Muscle layer of duodenum (tissue), 2 donors: ENCODE results near the gene LYRM4.

Experiments used
- H3K27ac ChIP-seq: one replicate; pipeline ENCODE4 v1.7.0; 2013; ENCODE audit warnings: mild to moderate bottlenecking, low read length
- H3K27me3 ChIP-seq: one replicate; pipeline ENCODE4 v1.7.0; 2013; ENCODE audit warnings: low read depth, mild to moderate bottlenecking, control low read depth, low read length
- H3K36me3 ChIP-seq, 2 donors: one replicate each; pipeline ENCODE4 v1.7.0; 2013; ENCODE audit warnings: low read length in 2 of 2, control low read depth in 1 of 2, mild to moderate bottlenecking in 1 of 2; ENCODE audit not compliant: insufficient read depth in 2 of 2, control insufficient read depth in 1 of 2
- H3K4me1 ChIP-seq, 2 donors: one replicate each; pipeline ENCODE4 v1.7.0; 2013; ENCODE audit warnings: low read length in 2 of 2, mild to moderate bottlenecking in 2 of 2, control low read depth in 1 of 2, moderate library complexity in 1 of 2; ENCODE audit not compliant: insufficient read depth in 2 of 2, control insufficient read depth in 1 of 2
- H3K4me3 ChIP-seq, 2 donors: one replicate each; pipeline ENCODE4 v1.7.0; 2013; ENCODE audit warnings: low read length in 2 of 2, low read depth in 1 of 2, mild to moderate bottlenecking in 1 of 2
- H3K9me3 ChIP-seq, 2 donors: one replicate each; pipeline ENCODE4 v1.7.0; 2013; ENCODE audit warnings: low read length in 2 of 2, control low read depth in 1 of 2, mild to moderate bottlenecking in 1 of 2; ENCODE audit not compliant: control insufficient read depth in 1 of 2
- donor health status: healthy.

LYRM4 gene

GRCh38 chr6:5202941-5203340 lies 57.8 kb downstream of the LYRM4 start:
- no peak overlapping the region for H3K27ac ChIP-seq
- no peaks in the 10 kb centered on the region for H3K27me3 ChIP-seq
- peaks cover 19 to 42% of the 10 kb centered on the region in 2 donors for H3K4me1 ChIP-seq

DNA sequence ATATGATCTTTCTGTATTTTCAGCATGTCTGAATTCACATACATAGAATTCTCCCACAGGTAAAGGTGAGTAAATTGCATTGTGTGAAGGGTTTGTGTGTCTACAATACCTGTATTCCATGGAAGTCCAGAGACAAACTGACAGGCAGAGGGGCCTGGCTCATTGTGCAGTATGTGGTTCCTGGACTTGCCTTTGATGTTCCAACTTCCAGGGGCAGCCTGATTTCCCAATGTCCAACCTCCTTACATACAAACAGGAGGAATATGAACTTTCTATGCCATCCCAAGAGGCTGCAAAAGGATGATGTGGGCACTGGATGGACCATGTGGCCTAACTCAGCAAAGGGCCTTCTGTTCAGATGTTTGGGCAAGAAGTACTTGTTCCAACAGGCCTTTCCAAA lies 58.5 kb downstream of the LYRM4 start:
- Histone ChIP-seq H3K4me1 (peaks cover 19 to 41% of the 10 kb centered on the region in 2 donors), H3K9me3 (no peaks in the 10 kb centered on the region)

More at GRCh38 chr6:5202941-5203340, 57.8 kb downstream of the LYRM4 start:
- Histone ChIP-seq H3K4me3 (no peak overlapping the region), H3K36me3 (no peaks in the 10 kb centered on the region), H3K9me3 (no peaks in the 10 kb centered on the region)

GRCh38 chr6:5201271-5201670 lies 59.5 kb downstream of the LYRM4 start:
- H3K9me3 ChIP-seq: no peaks in the 10 kb centered on the region

More for the DNA sequence above, 58.5 kb downstream of the LYRM4 start:
- H3K27me3 ChIP-seq: no peaks in the 10 kb centered on the region
- H3K36me3 ChIP-seq: no peaks in the 10 kb centered on the region
- no peak overlapping the region for H3K27ac ChIP-seq
- no peak overlapping the region for H3K4me3 ChIP-seq

DNA sequence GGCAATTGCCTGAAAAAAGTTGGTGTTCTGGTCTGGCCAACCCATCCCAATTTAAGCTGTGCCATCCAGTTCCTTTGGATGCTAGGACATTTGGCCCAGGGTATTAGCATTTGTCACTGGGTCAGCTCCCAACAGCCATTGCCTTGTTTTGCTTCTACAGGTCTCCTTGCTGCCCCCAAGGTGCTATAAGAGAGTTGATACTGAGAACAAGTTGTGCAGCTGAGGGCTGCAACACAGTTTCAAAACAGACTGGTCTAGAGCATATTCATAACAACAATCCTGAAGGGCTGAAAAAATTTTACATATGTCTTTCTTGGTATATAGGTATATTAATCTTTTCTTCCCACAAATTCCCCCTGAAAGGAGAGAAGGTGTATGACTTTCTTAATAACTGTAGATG lies 61.0 kb downstream of the LYRM4 start:
- Histone ChIP-seq H3K27me3 (no peaks in the 10 kb centered on the region), H3K9me3 (no peaks in the 10 kb centered on the region), H3K4me1 (peaks cover 1 to 20% of the 10 kb centered on the region in 2 donors), H3K4me3 (no peak overlapping the region), H3K36me3 (no peaks in the 10 kb centered on the region), H3K27ac (no peak overlapping the region)

More at GRCh38 chr6:5201271-5201670, 59.5 kb downstream of the LYRM4 start:
- Histone ChIP-seq H3K27me3 (no peaks in the 10 kb centered on the region), H3K4me1 (peaks cover 17 to 36% of the 10 kb centered on the region in 2 donors), H3K27ac (no peak overlapping the region), H3K36me3 (no peaks in the 10 kb centered on the region), H3K4me3 (no peak overlapping the region)

GRCh38 chr6:5199283-5199682 lies 61.5 kb downstream of the LYRM4 start:
- H3K9me3 ChIP-seq: no peaks in the 10 kb centered on the region
- no peak overlapping the region for H3K4me3 ChIP-seq
- no peaks in the 10 kb centered on the region for H3K36me3 ChIP-seq
- no peaks in the 10 kb centered on the region for H3K27me3 ChIP-seq
- H3K4me1 ChIP-seq: peaks cover 0 to 16% of the 10 kb centered on the region in 2 donors
- no peak overlapping the region for H3K27ac ChIP-seq

DNA sequence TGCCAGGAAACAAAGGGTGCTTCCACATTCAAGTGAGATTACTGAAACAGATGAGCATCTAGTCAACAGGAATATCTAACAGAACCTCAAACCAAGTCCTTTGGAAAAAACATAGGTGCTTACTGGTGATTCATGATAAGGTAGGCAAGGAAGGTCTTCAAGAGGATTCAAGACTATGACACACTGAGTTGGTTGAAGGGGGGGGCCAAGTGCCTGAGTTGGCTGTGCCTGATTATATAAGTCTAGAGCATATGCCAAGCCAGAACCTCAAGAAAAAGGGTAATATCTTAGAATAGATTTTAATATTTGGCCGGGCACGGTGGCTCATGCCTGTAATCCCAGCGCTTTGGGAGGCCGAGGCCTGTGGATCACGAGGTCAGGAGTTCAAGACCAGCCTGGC lies 63.7 kb downstream of the LYRM4 start:
- peaks cover 0 to 13% of the 10 kb centered on the region in 2 donors for H3K4me1 ChIP-seq
- H3K9me3 ChIP-seq: no peaks in the 10 kb centered on the region
- H3K27me3 ChIP-seq: no peaks in the 10 kb centered on the region
- no peak overlapping the region for H3K4me3 ChIP-seq
- H3K36me3 ChIP-seq: no peaks in the 10 kb centered on the region
- no peak overlapping the region for H3K27ac ChIP-seq

- no peaks in the 10 kb centered on the region for H3K4me1 ChIP-seq
These were observed 68.5 kb downstream of the LYRM4 start for GRCh38 chr6:5192135-5192794.

DNA sequence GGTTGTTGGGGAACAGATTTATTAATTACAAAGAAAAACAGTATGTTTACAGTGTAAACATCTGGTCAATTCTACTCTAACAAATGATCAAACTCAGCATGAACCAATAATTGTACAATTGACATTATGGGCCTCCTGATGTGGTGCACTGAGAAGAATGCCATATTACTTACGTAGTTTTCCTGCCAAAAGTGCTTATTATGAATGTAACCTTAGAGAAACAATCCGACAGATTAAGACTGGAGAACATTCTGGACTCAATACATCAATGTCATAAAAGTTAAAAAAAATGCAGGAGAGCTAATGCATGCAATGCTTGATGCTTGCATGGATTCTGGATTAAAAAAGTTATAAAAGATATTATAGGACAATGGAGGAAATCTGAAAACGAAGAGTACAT lies 69.0 kb downstream of the LYRM4 start:
- no peaks in the 10 kb centered on the region for H3K36me3 ChIP-seq
- H3K27ac ChIP-seq: no peak overlapping the region
- H3K9me3 ChIP-seq: no peaks in the 10 kb centered on the region
- H3K4me3 ChIP-seq: no peak overlapping the region
- H3K4me1 ChIP-seq: no peaks in the 10 kb centered on the region
- no peaks in the 10 kb centered on the region for H3K27me3 ChIP-seq

More at GRCh38 chr6:5192135-5192794, 68.5 kb downstream of the LYRM4 start:
- Histone ChIP-seq H3K36me3 (no peaks in the 10 kb centered on the region), H3K27ac (no peak overlapping the region), H3K4me3 (no peak overlapping the region), H3K9me3 (no peaks in the 10 kb centered on the region), H3K27me3 (no peaks in the 10 kb centered on the region)

GRCh38 chr6:5191222-5191621 lies 69.5 kb downstream of the LYRM4 start:
- Histone ChIP-seq H3K4me1 (no peaks in the 10 kb centered on the region), H3K9me3 (no peaks in the 10 kb centered on the region), H3K27ac (no peak overlapping the region), H3K4me3 (no peak overlapping the region), H3K36me3 (no peaks in the 10 kb centered on the region), H3K27me3 (no peaks in the 10 kb centered on the region)

- no peaks in the 10 kb centered on the region for H3K9me3 ChIP-seq
- H3K27me3 ChIP-seq: no peaks in the 10 kb centered on the region
- no peak overlapping the region for H3K4me3 ChIP-seq
- H3K4me1 ChIP-seq: no peaks in the 10 kb centered on the region
- H3K36me3 ChIP-seq: no peaks in the 10 kb centered on the region
- H3K27ac ChIP-seq: no peak overlapping the region
These were observed 70.2 kb downstream of the LYRM4 start for GRCh38 chr6:5190507-5190906.

DNA sequence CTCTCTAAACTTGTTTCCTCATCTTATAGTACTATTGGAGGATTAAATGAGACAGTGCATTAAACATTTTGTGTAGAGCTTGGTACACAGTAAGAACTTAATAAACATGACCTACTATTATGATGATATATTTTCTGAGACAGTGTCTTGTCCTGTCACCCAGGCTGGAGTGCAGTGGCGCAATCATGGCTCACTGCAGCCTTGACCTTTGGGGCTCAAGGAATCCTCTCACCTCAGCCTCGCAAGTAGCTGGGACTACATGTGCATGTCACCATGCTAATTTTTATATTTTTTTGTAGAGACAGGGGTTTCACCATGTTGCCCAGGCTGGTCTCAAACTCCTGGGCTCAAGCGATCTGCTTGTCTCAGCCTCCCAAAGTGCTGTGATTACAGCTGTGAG lies 72.1 kb downstream of the LYRM4 start:
- no peak overlapping the region for H3K4me3 ChIP-seq
- H3K4me1 ChIP-seq: no peaks in the 10 kb centered on the region
- H3K36me3 ChIP-seq: no peaks in the 10 kb centered on the region
- no peaks in the 10 kb centered on the region for H3K9me3 ChIP-seq
- no peaks in the 10 kb centered on the region for H3K27me3 ChIP-seq
- no peak overlapping the region for H3K27ac ChIP-seq

DNA sequence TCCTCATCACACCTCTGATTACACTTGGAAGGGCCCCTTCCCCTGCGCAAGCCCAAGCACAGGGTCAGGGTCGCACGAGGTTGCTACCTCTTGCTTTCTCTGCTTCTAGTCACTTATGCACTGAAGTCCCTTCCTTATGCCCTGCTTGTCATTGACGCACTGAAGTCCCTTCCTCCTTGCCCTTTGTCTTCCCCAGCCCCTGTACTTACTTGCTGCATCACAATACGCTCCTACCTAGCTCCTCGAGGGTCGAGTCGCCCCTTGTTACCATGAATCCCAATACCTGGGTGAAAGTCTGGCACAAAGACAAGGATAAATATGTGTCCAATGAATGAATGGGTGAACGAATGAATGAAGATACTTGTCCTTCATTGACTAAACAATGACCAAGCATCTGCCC lies 75.9 kb downstream of the LYRM4 start:
- H3K4me3 ChIP-seq: no peak overlapping the region
- H3K36me3 ChIP-seq: no peaks in the 10 kb centered on the region

More for the DNA sequence above, 75.9 kb downstream of the LYRM4 start:
- Histone ChIP-seq H3K27me3 (no peaks in the 10 kb centered on the region), H3K27ac (no peak overlapping the region), H3K4me1 (no peaks in the 10 kb centered on the region), H3K9me3 (no peaks in the 10 kb centered on the region)
